HCT116 (cell line): Measurements from ENCODE around the gene ENO2. TPM values are rescaled to one million over a fixed set of nuclear protein-coding genes. Genes with fewer than 3 reads are reported as not detected.

Source experiments
- ATAC-seq: fragments of 200-7000 bp; cut with Tn5 transposase; 2 replicates; pipeline ENCODE4 v1.9.1; 2020; ENCODE audit warnings: mild to moderate bottlenecking, moderate library complexity
- BruUV-seq: library from RNA; stranded (reverse); fragments of 400-500 nt; replicated peaks from 2 replicates; lab custom pipeline; 2021; lab: Mats Ljungman, UMichigan
- CTCF ChIA-PET: fragments of 300-600 bp; sonication (Branson Sonifier 250); formaldehyde crosslinking; loops from one replicate; lab custom pipeline; 2021; ENCODE audit warnings: antibody characterized with exemption; lab: Charles Lee
- POLR2A ChIA-PET: fragments of 300-600, 350-600 bp; sonication (Branson Sonifier 250); formaldehyde crosslinking; loops from one replicate; lab custom pipeline; 2021; ENCODE audit warnings: antibody characterized with exemption; lab: Charles Lee
- RAD21 ChIA-PET, 2 experiments: fragments of 300-600 bp; sonication (Branson Sonifier 250); formaldehyde crosslinking; loops; one replicate each; lab custom pipeline; 2023; ENCODE audit warnings: low total read pairs in 2 of 2; ENCODE audit not compliant: uncharacterized antibody in 2 of 2, unreplicated experiment in 2 of 2, low non-redundant PET in 1 of 2; lab: Charles Lee
- DNase-seq: peaks from one replicate; pipeline ENCODE4 v3.0.0-alpha.2; 2010; ENCODE audit warnings: low read depth, low spot score
- H2AFZ ChIP-seq: fragments of 200-600 bp; shearing (Covaris generic), sonication (generic); 2 replicates; pipeline ENCODE4 v1.6.1; 2017; ENCODE audit warnings: low read depth, mixed run types, mixed read lengths, antibody characterized with exemption, low read length; ENCODE audit not compliant: poor library complexity, severe bottlenecking
- H3K27ac ChIP-seq: 2 replicates; pipeline ENCODE4 v1.5.1; 2012; ENCODE audit warnings: low read depth, low read length
- H3K27me3 ChIP-seq: fragments of 200-600 bp; sonication (generic); 2 replicates; pipeline ENCODE4 v1.6.1; 2016; ENCODE audit warnings: mixed run types, low read length, mixed read lengths; ENCODE audit not compliant: insufficient read depth
- H3K36me3 ChIP-seq, 2 experiments: fragments of 200-500 bp in 1 of 2; fragments of 200-600 bp in 1 of 2; sonication (Bioruptor generic) in 1 of 2; sonication (generic) in 1 of 2; 2 replicates each; pipeline versions ENCODE4 v1.5.1 to v1.6.1; 2014 to 2016; ENCODE audit warnings: low read length in 2 of 2, inconsistent platforms in 1 of 2, mixed read lengths in 1 of 2, mixed run types in 1 of 2; ENCODE audit not compliant: insufficient read depth in 2 of 2, control insufficient read depth in 1 of 2
- H3K4me1 ChIP-seq, 2 experiments: fragments of 200-600 bp in 1 of 2; sonication (generic) in 1 of 2; 2 replicates each; pipeline versions ENCODE4 v1.5.1 to v1.6.1; 2012 to 2017; ENCODE audit warnings: low read length in 2 of 2, inconsistent platforms in 1 of 2, mild to moderate bottlenecking in 1 of 2, mixed read lengths in 1 of 2, mixed run types in 1 of 2, moderate library complexity in 1 of 2; ENCODE audit not compliant: insufficient read depth in 2 of 2, control insufficient read depth in 1 of 2
- H3K4me2 ChIP-seq: fragments of 200-600 bp; sonication (generic); 2 replicates; pipeline ENCODE4 v1.6.1; 2017; ENCODE audit warnings: mixed run types, low read length, mixed read lengths
- H3K4me3 ChIP-seq, 2 experiments: fragments of 200-600 bp in 1 of 2; sonication (generic) in 1 of 2; replicated peaks in 1 of 2; 2 replicates each; pipeline ENCODE4 v1.5.1; 2011 to 2016; ENCODE audit warnings: low read length in 2 of 2, control low read depth in 1 of 2, low read depth in 1 of 2, mild to moderate bottlenecking in 1 of 2, mixed read lengths in 1 of 2, mixed run types in 1 of 2
- H3K79me2 ChIP-seq: fragments of 200-600 bp; sonication (generic); 2 replicates; pipeline ENCODE4 v1.6.1; 2017; ENCODE audit warnings: mild to moderate bottlenecking, mixed run types, low read length, moderate library complexity, mixed read lengths; ENCODE audit not compliant: insufficient read depth
- H3K9ac ChIP-seq: fragments of 200-600 bp; sonication (generic); 2 replicates; pipeline ENCODE4 v1.6.1; 2016; ENCODE audit warnings: low read length, mixed read lengths
- H3K9me2 ChIP-seq: fragments of 200-600 bp; sonication (generic), shearing (Covaris generic); 2 replicates; pipeline ENCODE4 v1.6.1; 2017; ENCODE audit warnings: mixed run types, mild to moderate bottlenecking, moderate library complexity; ENCODE audit not compliant: insufficient read depth
- H3K9me3 ChIP-seq, 2 experiments: fragments of 200-500 bp in 1 of 2; fragments of 200-600 bp in 1 of 2; sonication (Bioruptor generic) in 1 of 2; sonication (generic) in 1 of 2; 2 replicates each; pipeline ENCODE4 v1.6.1; 2014 to 2017; ENCODE audit warnings: low read length in 2 of 2, mixed read lengths in 2 of 2, inconsistent platforms in 1 of 2, low read depth in 1 of 2, mild to moderate bottlenecking in 1 of 2, mixed run types in 1 of 2, moderate library complexity in 1 of 2; ENCODE audit not compliant: control insufficient read depth in 1 of 2, insufficient read depth in 1 of 2
- H4K20me1 ChIP-seq: fragments of 200-600 bp; sonication (generic), shearing (Covaris generic); 2 replicates; pipeline ENCODE4 v1.6.1; 2017; ENCODE audit warnings: mixed run types, mild to moderate bottlenecking, moderate library complexity; ENCODE audit not compliant: insufficient read depth
- CBX3 ChIP-seq: IDR thresholded peaks from 2 replicates; pipeline ENCODE4 v1.6.1; 2012; ENCODE audit warnings: low read depth
- CTCF ChIP-seq, 3 experiments: fragments of 200-600 bp in 1 of 3; sonication (generic) in 1 of 3; IDR thresholded peaks in 2 of 3; conservative IDR thresholded peaks in 1 of 3; 2 replicates each; pipeline ENCODE4 v1.5.1; 2012 to 2017; ENCODE audit warnings: low read depth in 2 of 3, low read length in 2 of 3, antibody characterized with exemption in 1 of 3, borderline replicate concordance in 1 of 3, control low read depth in 1 of 3, mild to moderate bottlenecking in 1 of 3, mixed read lengths in 1 of 3, mixed run types in 1 of 3, moderate library complexity in 1 of 3; ENCODE audit not compliant: insufficient read depth in 1 of 3
- EGR1 ChIP-seq: IDR thresholded peaks from 2 replicates; pipeline ENCODE4 v1.6.1; 2012; ENCODE audit warnings: low read depth
- ELF1 ChIP-seq: IDR thresholded peaks from 2 replicates; pipeline ENCODE4 v1.6.1; 2012; ENCODE audit warnings: low read depth, borderline replicate concordance
- EZH2phosphoT487 ChIP-seq: fragments of 200-600 bp; IDR thresholded peaks from 2 replicates; pipeline ENCODE4 v1.6.1; 2018; ENCODE audit warnings: antibody characterized with exemption, borderline replicate concordance
- FOSL1 ChIP-seq: IDR thresholded peaks from 2 replicates; pipeline ENCODE4 v1.6.1; 2012; ENCODE audit warnings: low read depth
- JUND ChIP-seq: IDR thresholded peaks from 2 replicates; pipeline ENCODE4 v1.6.1; 2012
- POLR2AphosphoS5 ChIP-seq: IDR thresholded peaks from 2 replicates; pipeline ENCODE4 v1.6.1; 2011; ENCODE audit warnings: mild to moderate bottlenecking, low read depth, low read length, moderate library complexity
- RAD21 ChIP-seq: IDR thresholded peaks from 2 replicates; pipeline ENCODE4 v1.6.1; 2012; ENCODE audit warnings: low read depth, mild to moderate bottlenecking
- REST ChIP-seq: IDR thresholded peaks from 2 replicates; pipeline ENCODE4 v1.6.1; 2012; ENCODE audit warnings: low read depth
- SIN3A ChIP-seq: IDR thresholded peaks from 2 replicates; pipeline ENCODE4 v1.6.1; 2012; ENCODE audit warnings: low read depth
- SP1 ChIP-seq: IDR thresholded peaks from 2 replicates; pipeline ENCODE4 v1.6.1; 2012; ENCODE audit warnings: low read depth
- SRF ChIP-seq: IDR thresholded peaks from 2 replicates; pipeline ENCODE4 v1.6.1; 2012; ENCODE audit warnings: low read depth
- TCF7L2 ChIP-seq: IDR thresholded peaks from 2 replicates; pipeline ENCODE4 v1.7.0; 2011; ENCODE audit warnings: borderline replicate concordance, inconsistent platforms; ENCODE audit not compliant: insufficient read depth, insufficient read length; ENCODE audit errors: extremely low read depth
- YY1 ChIP-seq: IDR thresholded peaks from 2 replicates; pipeline ENCODE4 v1.6.1; 2011; ENCODE audit warnings: low read length, low read depth, moderate library complexity, mild to moderate bottlenecking; ENCODE audit not compliant: insufficient replicate concordance; ENCODE audit errors: extremely low read depth
- ZBTB33 ChIP-seq: IDR thresholded peaks from 2 replicates; pipeline ENCODE4 v1.6.1; 2011; ENCODE audit warnings: mild to moderate bottlenecking, low read length, moderate library complexity; ENCODE audit not compliant: insufficient replicate concordance; ENCODE audit errors: extremely low read depth
- ZFX ChIP-seq: fragments of 450-650 bp; IDR thresholded peaks from 2 replicates; pipeline ENCODE4 v1.6.1; 2017
- ZNF274 ChIP-seq: fragments of 200-500 bp; sonication (Bioruptor generic); IDR thresholded peaks from 2 replicates; pipeline ENCODE4 v1.6.1; 2014; ENCODE audit warnings: mild to moderate bottlenecking, low read depth, low read length, inconsistent platforms
- intact Hi-C: fragments of 100-400 bp; cut with micrococcal nuclease; formaldehyde crosslinking; loops from 2 replicates; pipeline ENCODE4 v1.10.0; 2022
- total RNA-seq: library from RNA; stranded (reverse); gene quantifications from one replicate; pipeline ENCODE4 v1.2.1, GENCODE V29; 2021; ENCODE audit not compliant: unreplicated experiment

Gene ENO2
- total RNA-seq, 1 experiment from 2014 or later: 117 TPM

GRCh38 chr12:6937481-6938352 lies 23.3 kb downstream of the ENO2 start:
- peaks cover 22% of the 10 kb centered on the region for H3K79me2 ChIP-seq
- peak overlapping the region; percentile 91 for H3K4me2 ChIP-seq
- CTCF ChIA-PET: interaction anchor here (0.7 to 2.3 kb wide), 10 partner anchors 8 to 185 kb away, joined by 3 to 23 read pairs (median 4); partner anchors contain the start of genes MLF2, SPSB2 and USP5
- H2AFZ ChIP-seq: no peak overlapping the region
- no peaks in the 10 kb centered on the region for H3K9me3 ChIP-seq
- TSS peak; percentile 92 for BruUV-seq
- POLR2A ChIA-PET: interaction anchor here (0.9 to 1.3 kb wide), 9 partner anchors 8 to 81 kb away, joined by 3 to 15 read pairs (median 5); partner anchors contain the start of genes ATN1, LPCAT3 and SPSB2
- H3K27ac ChIP-seq: peak overlapping the region; percentile 93
- intact Hi-C loops: loop anchor here (2.0 kb wide), 1 partner anchor 13 kb away; no protein-coding TSS in a partner anchor
- H4K20me1 ChIP-seq: no peaks in the 10 kb centered on the region
- ATAC-seq (peak; percentile 91), DNase-seq (peak; percentile 92)
- peak overlapping the region; percentile 93 for H3K9ac ChIP-seq
- no peaks in the 10 kb centered on the region for H3K27me3 ChIP-seq
- H3K4me3 ChIP-seq: peak overlapping the region; percentile 61 to 68
- RAD21 ChIA-PET: interaction anchor here (0.6 to 0.9 kb wide), 2 partner anchors 11 to 12 kb away, joined by 3 to 5 read pairs; no protein-coding TSS in a partner anchor
- H3K36me3 ChIP-seq: peaks cover 13 to 37% of the 10 kb centered on the region in 2 experiments; a peak in 3 of 4 replicates
- H3K4me1 ChIP-seq: peaks cover 7 to 36% of the 10 kb centered on the region in 2 experiments; a peak in 3 of 4 replicates
- H3K9me2 ChIP-seq: no peaks in the 10 kb centered on the region
- TF ChIP-seq JUND (no peak), POLR2AphosphoS5 (peak; percentile 90), SRF (no peak), YY1 (peak; percentile 60), TCF7L2 (peak; percentile 28), EGR1 (no peak), ZBTB33 (peak; percentile 93), ZNF274 (no peak), ZFX (peak; percentile 80; the same call in 1 of the 2 replicates), RAD21 (no peak), EZH2phosphoT487 (no peak), CBX3 (no peak), CTCF (IDR thresholded peaks at IDR 0.05 in 2 of 3, conservative IDR thresholded peaks at IDR 0.05 in 1 of 3; ENCODE audit: borderline replicate concordance in 1 of 3, insufficient read depth in 1 of 3, low read depth in 2 of 3, low read length in 2 of 3) (peak in 2 of 3 experiments; percentile 91 to 98; a peak in 4 of 6 replicates), REST (no peak), ELF1 (no peak), FOSL1 (no peak), SIN3A (no peak), SP1 (no peak)
